KBM-7 (cell line): ENCODE measurements around the gene TMEM214.

Experiments
- DNase-seq: peaks from one replicate; pipeline ENCODE4 v3.0.0-alpha.2; 2015
- in situ Hi-C: fragments of 300-500 bp; cut with MboI; formaldehyde crosslinking; loops from 2 replicates; pipeline ENCODE4 v1.14.3; 2020; ENCODE audit warnings: low sequenced_read_pairs, low pct_unique_long_range_greater_than_20kb, mixed read lengths

The TMEM214 gene

GRCh38 chr2:27025861-27026851 is 6.6 kb upstream of the TMEM214 start:
- no peak for DNase-seq
- in situ Hi-C loops = no loop called here

GRCh38 chr2:27027211-27027651 is 5.5 kb upstream of the TMEM214 start:
- in situ Hi-C loops = no loop called here
- DNase-seq = no peak

GRCh38 chr2:27029051-27029450 is 3.7 kb upstream of the TMEM214 start:
- in situ Hi-C loops = no loop called here
- no peak for DNase-seq

DNA sequence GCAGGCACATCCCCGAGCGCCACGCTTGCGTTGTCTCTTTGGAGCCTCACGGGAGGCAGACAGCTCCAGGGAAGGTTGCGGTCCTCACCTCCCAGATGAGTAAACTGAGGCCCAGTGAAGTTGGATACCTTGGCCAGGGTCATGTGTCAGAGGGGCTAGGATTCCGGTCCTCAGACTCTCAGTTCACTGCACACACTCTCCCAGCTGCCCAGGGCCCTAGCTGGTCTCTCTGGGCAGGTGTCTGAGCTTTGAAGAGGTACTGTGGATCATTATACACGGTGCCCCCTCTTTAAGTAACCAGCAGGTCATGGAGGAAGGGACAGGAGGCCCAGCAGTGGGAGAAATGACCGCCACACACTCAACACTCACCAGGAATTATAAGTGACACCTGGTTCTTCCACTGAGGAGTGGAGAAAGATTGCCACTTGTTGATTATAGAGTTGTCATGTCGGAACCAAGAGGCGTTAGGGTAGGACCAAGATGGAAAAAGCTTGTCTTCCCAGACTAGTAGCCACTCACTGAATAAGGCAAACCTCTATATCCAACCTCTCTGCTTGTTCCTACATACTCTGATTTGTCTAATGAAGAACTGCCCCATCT is 588 bp downstream of the TMEM214 start:
- DNase-seq = peak; percentile 15
- in situ Hi-C loops = no loop called here

DNA sequence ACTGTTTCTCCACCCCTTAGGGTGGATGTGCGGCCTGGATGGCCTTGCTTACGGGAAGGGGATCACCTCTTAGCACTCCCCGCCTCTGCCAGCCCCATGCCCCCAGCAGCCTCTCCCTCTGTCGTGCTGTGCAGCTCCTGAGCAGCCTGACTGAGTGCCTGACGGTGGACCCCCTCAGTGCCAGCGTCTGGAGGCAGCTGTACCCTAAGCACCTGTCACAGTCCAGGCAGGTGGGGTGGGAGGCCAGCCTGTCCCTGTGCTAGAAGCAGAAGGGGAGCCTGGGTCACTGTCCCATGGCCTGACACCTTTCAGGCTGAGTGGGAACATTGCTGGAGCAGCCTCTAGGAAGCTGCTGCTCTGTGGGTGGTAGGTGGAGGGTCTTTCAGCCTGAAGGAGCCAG is 5.2 kb downstream of the TMEM214 start:
- in situ Hi-C loops = no loop called here
- DNase-seq = no peak

GRCh38 chr2:27038631-27039339 is 6.0 kb downstream of the TMEM214 start:
- no peak for DNase-seq
- in situ Hi-C loops = no loop called here

DNA sequence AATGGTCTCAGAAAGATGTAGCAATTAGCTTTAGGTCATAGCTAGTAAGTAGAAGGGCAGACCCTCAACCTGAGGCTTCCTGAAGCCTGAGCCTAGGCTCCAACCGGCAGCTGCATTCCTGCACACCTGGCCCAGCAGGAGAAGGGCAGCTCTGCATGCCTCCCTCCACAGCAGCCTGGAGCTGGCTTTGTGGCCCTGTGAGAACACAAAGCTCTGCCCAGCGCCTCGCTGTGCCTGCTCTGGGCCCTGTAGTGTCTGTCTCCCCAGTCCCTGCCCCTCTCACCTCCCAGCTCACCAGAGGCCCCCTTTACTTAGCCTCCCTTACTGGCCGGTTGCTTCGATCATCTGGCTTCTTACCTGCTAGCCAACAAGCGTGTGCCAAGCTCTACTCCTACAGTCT is 6.7 kb downstream of the TMEM214 start:
- in situ Hi-C loops = no loop called here

GRCh38 chr2:27039871-27040270 is 7.1 kb downstream of the TMEM214 start:
- DNase-seq = no peak
- in situ Hi-C loops = no loop called here

More for the DNA sequence above, 6.7 kb downstream of the TMEM214 start:
- no peak for DNase-seq

- no peak for DNase-seq
- in situ Hi-C loops = no loop called here
Observed at GRCh38 chr2:27040282-27040681, 7.5 kb downstream of the TMEM214 start.

DNA sequence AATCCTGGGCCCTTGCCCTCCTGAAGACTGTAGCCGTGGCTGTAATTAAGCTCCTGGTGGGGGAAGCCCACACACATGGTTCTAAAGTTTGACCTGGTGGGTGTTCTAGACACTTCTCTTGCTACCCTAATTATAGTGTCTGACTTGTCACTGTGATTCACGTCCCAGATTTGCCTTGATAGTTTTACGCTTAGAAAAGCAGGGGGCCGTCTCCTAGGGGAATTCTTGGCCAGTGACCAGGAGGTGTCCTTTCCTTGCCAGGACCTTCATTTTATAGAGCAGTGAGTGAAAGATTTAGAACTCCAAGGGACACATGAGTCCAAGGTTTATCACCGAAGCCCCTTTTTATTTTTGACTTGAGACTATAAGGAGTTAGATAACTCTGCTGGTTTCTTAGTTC is 9.0 kb downstream of the TMEM214 start:
- in situ Hi-C loops = no loop called here
- no peak for DNase-seq

GRCh38 chr2:27042159-27042661 is 9.4 kb downstream of the TMEM214 start:
- DNase-seq = no peak
- in situ Hi-C loops = no loop called here

- in situ Hi-C loops = no loop called here
- no peak for DNase-seq
Observed at GRCh38 chr2:27042985-27043634, 10.3 kb downstream of the TMEM214 start.

DNA sequence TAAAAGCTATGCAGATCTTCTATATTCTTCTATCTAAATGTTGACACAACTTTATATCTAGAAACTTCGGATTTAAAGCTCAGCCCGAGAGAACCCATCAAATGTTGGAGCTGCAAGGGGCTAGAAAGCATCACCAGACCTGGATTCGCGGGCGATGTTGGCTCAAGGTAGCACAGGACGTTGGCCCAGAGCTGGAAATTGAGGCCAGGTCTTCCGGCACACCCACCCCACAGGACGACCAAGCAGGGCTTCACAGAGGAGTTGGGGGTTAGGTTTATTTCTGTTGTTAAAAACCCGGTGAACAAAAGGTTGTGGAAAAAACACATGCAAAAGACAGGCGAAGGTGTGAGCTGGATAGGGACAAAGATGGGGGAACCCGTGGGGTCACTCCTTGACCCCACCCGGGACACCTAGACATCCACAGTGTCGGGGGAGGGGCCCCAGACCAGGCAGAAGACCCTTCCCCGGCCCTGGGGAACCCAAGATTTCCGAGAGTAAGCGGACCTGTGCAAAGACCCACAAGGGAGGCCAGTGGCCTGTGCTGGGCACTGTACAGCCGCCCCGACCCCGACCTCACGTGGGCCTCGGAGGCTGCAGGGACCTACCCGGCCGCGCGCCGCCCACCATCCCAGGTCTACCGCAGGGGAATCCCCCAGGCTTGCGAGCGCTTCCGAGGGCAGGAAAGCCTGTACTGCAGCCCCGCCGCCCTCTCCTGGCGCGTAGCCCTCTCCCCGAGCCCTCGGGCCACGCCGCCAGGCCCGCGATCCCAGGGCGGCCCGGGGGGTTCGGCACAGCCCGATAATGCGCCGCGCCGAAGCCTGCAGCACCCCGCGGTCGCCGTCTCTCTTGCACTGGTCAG is 16.9 kb downstream of the TMEM214 start:
- in situ Hi-C loops = no loop called here
- DNase-seq = no peak

GRCh38 chr2:27050281-27050995 is 17.7 kb downstream of the TMEM214 start:
- peak; percentile 98 for DNase-seq
- in situ Hi-C loops = no loop called here

- DNase-seq = peak; percentile 97
- in situ Hi-C loops = no loop called here
Observed at GRCh38 chr2:27050996-27051901, 18.5 kb downstream of the TMEM214 start, which contains the start of gene AGBL5. AGBL5 (plus strand) TSS chr2:27051668; CDS start chr2:27052959, 1,291 bp downstream.

- in situ Hi-C loops = no loop called here
- peak; percentile 37 for DNase-seq
Observed at GRCh38 chr2:27051902-27052645, 19.3 kb downstream of the TMEM214 start.
